HepG2 (cell line): ENCODE measurements around the gene SEBOX. TPM values are rescaled to one million over a fixed set of nuclear protein-coding genes. Genes with fewer than 3 reads are reported as not detected.

Experiments used
- ATAC-seq: fragments of 200-7000 bp; cut with Tn5 transposase; 3 replicates; pipeline ENCODE4 v1.9.1; 2020; ENCODE audit warnings: mild to moderate bottlenecking, moderate library complexity
- BruUV-seq: library from RNA; stranded (reverse); fragments of 400-500 nt; replicated peaks from 2 replicates; lab custom pipeline; 2021; lab: Mats Ljungman, UMichigan
- CTCF ChIA-PET: fragments of 300-600 bp; formaldehyde crosslinking; extraction: SDS; loops from one replicate; lab custom pipeline; 2021; ENCODE audit warnings: low total read pairs, inconsistent platforms, low intra/inter-chr PET ratio; lab: Yijun Ruan, JAX
- POLR2A ChIA-PET: fragments of 350-600 bp; sonication (Branson Sonifier 250); formaldehyde crosslinking; loops from one replicate; lab custom pipeline; 2020; ENCODE audit warnings: antibody characterized with exemption, inconsistent platforms; lab: Yijun Ruan, JAX
- DNase-seq: peaks from one replicate; pipeline ENCODE4 v3.0.0-alpha.2; 2015; ENCODE audit warnings: low spot score
- FAIRE-seq: peaks from 3 replicates; lab custom pipeline; 2011; peaks lifted over from hg19 to GRCh38; lab: Jason Lieb, UNC
- H2AFZ ChIP-seq: one replicate; pipeline ENCODE4 v1.6.1; 2011; ENCODE audit warnings: low read length, inconsistent platforms
- H3K27ac ChIP-seq: fragments of 300-600 bp; 3 replicates; pipeline ENCODE4 v1.8.0; 2011; ENCODE audit warnings: mixed run types, mild to moderate bottlenecking, mixed read lengths, low read length, inconsistent platforms; ENCODE audit not compliant: insufficient read depth; ENCODE audit errors: extremely low read length
- H3K27me3 ChIP-seq, 2 experiments: fragments of 200-600 bp in 1 of 2; 2 replicates in 1 of 2; 3 replicates in 1 of 2; pipeline versions ENCODE4 v1.6.0 to v1.8.0; 2011; ENCODE audit warnings: low read length in 2 of 2, mild to moderate bottlenecking in 2 of 2, moderate library complexity in 2 of 2, inconsistent platforms in 1 of 2; ENCODE audit not compliant: insufficient read depth in 2 of 2, control insufficient read depth in 1 of 2
- H3K36me3 ChIP-seq, 2 experiments: fragments of 200-600 bp in 1 of 2; replicated peaks in 1 of 2; 2 replicates in 1 of 2; 3 replicates in 1 of 2; pipeline versions ENCODE4 v1.5.1 to v1.8.0; 2011; ENCODE audit warnings: low read length in 2 of 2, inconsistent platforms in 1 of 2; ENCODE audit not compliant: insufficient read depth in 2 of 2, control insufficient read depth in 1 of 2
- H3K4me1 ChIP-seq: 2 replicates; pipeline ENCODE4 v1.5.1; 2012; ENCODE audit warnings: low read length, inconsistent platforms; ENCODE audit not compliant: insufficient read depth
- H3K4me2 ChIP-seq: 2 replicates; pipeline ENCODE4 v1.6.0; 2011; ENCODE audit warnings: low read depth, low read length, inconsistent platforms
- H3K4me3 ChIP-seq, 3 experiments: fragments of 200-600 bp in 1 of 3; sonication (generic), shearing (Covaris generic) in 1 of 3; replicated peaks in 1 of 3; 2 replicates each; pipeline ENCODE4 v1.5.1; 2011 to 2016; ENCODE audit warnings: low read length in 3 of 3, inconsistent platforms in 2 of 3, low read depth in 2 of 3, mild to moderate bottlenecking in 2 of 3, control low read depth in 1 of 3, mixed read lengths in 1 of 3; ENCODE audit not compliant: insufficient read depth in 1 of 3
- H3K79me2 ChIP-seq: one replicate; pipeline ENCODE4 v1.6.1; 2011; ENCODE audit warnings: low read length, inconsistent platforms; ENCODE audit not compliant: insufficient read depth
- H3K9ac ChIP-seq: 2 replicates; pipeline ENCODE4 v1.6.0; 2011; ENCODE audit warnings: mild to moderate bottlenecking, low read depth, low read length, inconsistent platforms; ENCODE audit not compliant: insufficient read depth
- H3K9me3 ChIP-seq: 2 replicates; pipeline ENCODE4 v1.5.1; 2012; ENCODE audit warnings: mild to moderate bottlenecking, low read length
- H4K20me1 ChIP-seq: 2 replicates; pipeline ENCODE4 v1.6.0; 2011; ENCODE audit warnings: inconsistent platforms, mild to moderate bottlenecking, low read length, moderate library complexity; ENCODE audit not compliant: insufficient read depth
- ATM ChIP-seq: fragments of 450-650 bp; IDR thresholded peaks from 2 replicates; pipeline ENCODE4 v1.7.1; 2017; ENCODE audit warnings: mild to moderate bottlenecking, borderline replicate concordance
- CHCHD3 ChIP-seq: sonication (generic); formaldehyde crosslinking; IDR thresholded peaks from 2 replicates; pipeline ENCODE4 v1.8.0; 2022; ENCODE audit warnings: mild to moderate bottlenecking, missing genetic modification reagents, moderate library complexity
- ELF4 ChIP-seq: sonication (generic); formaldehyde crosslinking; IDR thresholded peaks from 2 replicates; pipeline ENCODE4 v1.5.0; 2020; ENCODE audit warnings: missing genetic modification reagents, mild to moderate bottlenecking, moderate library complexity, borderline replicate concordance
- FOXA1 ChIP-seq, 2 experiments: fragments of 450-650 bp in 1 of 2; sonication (generic) in 1 of 2; formaldehyde crosslinking in 1 of 2; IDR thresholded peaks; 2 replicates each; pipeline versions ENCODE4 v1.4.0 to v1.6.1; 2016 to 2020; ENCODE audit warnings: missing genetic modification reagents in 1 of 2
- HNF4G ChIP-seq, 2 experiments: sonication (generic) in 1 of 2; formaldehyde crosslinking in 1 of 2; IDR thresholded peaks; 2 replicates each; pipeline versions ENCODE4 v1.4.0 to v1.6.1; 2011 to 2020; ENCODE audit warnings: borderline replicate concordance in 2 of 2, low read depth in 2 of 2, mild to moderate bottlenecking in 2 of 2, low read length in 1 of 2, missing genetic modification reagents in 1 of 2, moderate library complexity in 1 of 2
- KAT8 ChIP-seq: IDR thresholded peaks from 2 replicates; pipeline ENCODE4 v1.6.1; 2016; ENCODE audit warnings: missing genetic modification reagents, missing compliant biosample characterization
- SRSF9 ChIP-seq: fragments of 200-400 bp; formaldehyde crosslinking; IDR thresholded peaks from 2 replicates; pipeline ENCODE4 v1.6.1; 2018; ENCODE audit warnings: borderline replicate concordance, mild to moderate bottlenecking, low read depth, low read length; ENCODE audit not compliant: insufficient read depth, poor library complexity, severe bottlenecking
- SSRP1 ChIP-seq: IDR thresholded peaks from 2 replicates; pipeline ENCODE4 v1.6.1; 2016; ENCODE audit warnings: control low read depth
- TARDBP ChIP-seq: sonication (generic); formaldehyde crosslinking; IDR thresholded peaks from 2 replicates; pipeline ENCODE4 v1.8.0; 2022; ENCODE audit warnings: mild to moderate bottlenecking, missing genetic modification reagents
- ZNF17 ChIP-seq: sonication (generic); formaldehyde crosslinking; IDR thresholded peaks from 2 replicates; pipeline ENCODE4 v1.5.0; 2020; ENCODE audit warnings: mild to moderate bottlenecking, missing genetic modification reagents
- ZNF264 ChIP-seq: sonication (generic); formaldehyde crosslinking; IDR thresholded peaks from 2 replicates; pipeline ENCODE4 v1.4.0; 2020; ENCODE audit warnings: missing genetic modification reagents
- ZNF451 ChIP-seq: sonication (generic); formaldehyde crosslinking; IDR thresholded peaks from 2 replicates; pipeline ENCODE4 v1.5.0; 2020; ENCODE audit warnings: mild to moderate bottlenecking, missing genetic modification reagents
- ZNF816 ChIP-seq: sonication (generic); formaldehyde crosslinking; IDR thresholded peaks from 2 replicates; pipeline ENCODE4 v1.8.0; 2022; ENCODE audit warnings: missing genetic modification reagents, mild to moderate bottlenecking, borderline replicate concordance
- WGBS: methylation state at CpG from one replicate; pipeline ENCODE4 v1.1.6; 2017; ENCODE audit warnings: low lambda C conversion rate; 5-methylcytosine and 5-hydroxymethylcytosine counted together
- in situ Hi-C: cut with HindIII; loops from 2 replicates; pipeline ENCODE4 v1.10.0; 2017; ENCODE audit warnings: low pct_unique_long_range_greater_than_20kb; ENCODE audit not compliant: extremely low pct_ligation_motif_present
- intact Hi-C: fragments of 100-400 bp; cut with micrococcal nuclease; formaldehyde crosslinking; loops from one replicate; pipeline ENCODE4 v1.10.0; 2022; ENCODE audit not compliant: unreplicated experiment
- polyA plus RNA-seq, 8 experiments: library from polyadenylated mRNA; depleted of rRNA in 3 of 8; stranded (reverse) in 7 of 8; unstranded in 1 of 8; fragments of >200 nt; fragmentation: Illumina TruSeq in 4 of 8; extraction: Trizol in 4 of 8; gene quantifications; 2 replicates each; pipeline versions ENCODE4 v1.2.1 to v1.2.3, GENCODE V29; 2011 to 2016; ENCODE audit warnings: low read depth in 4 of 8, missing spikeins in 1 of 8, mixed read lengths in 1 of 8; ENCODE audit not compliant: insufficient read depth in 1 of 8
- total RNA-seq, 5 experiments: library from RNA; depleted of rRNA; stranded (reverse); fragments of >200 nt; fragmentation: Illumina TruSeq; extraction: Trizol; gene quantifications; 2 replicates each; pipeline ENCODE4 v1.2.3, GENCODE V29; 2016; ENCODE audit warnings: low read depth in 1 of 5
- TF ChIP-seq, protein P1 (sequence below), 2 experiments: IDR thresholded peaks; 2 replicates each; pipeline ENCODE4 v1.6.1; 2011 to 2012; ENCODE audit warnings: low read length in 2 of 2, borderline replicate concordance in 1 of 2, low read depth in 1 of 2, mild to moderate bottlenecking in 1 of 2, moderate library complexity in 1 of 2
- TF ChIP-seq, protein P2 (sequence below): sonication (generic); formaldehyde crosslinking; IDR thresholded peaks from 2 replicates; pipeline ENCODE4 v1.8.0; 2022; ENCODE audit warnings: mild to moderate bottlenecking, missing genetic modification reagents
- TF ChIP-seq, protein P3 (sequence below): sonication (generic); formaldehyde crosslinking; IDR thresholded peaks from 2 replicates; pipeline ENCODE4 v1.5.0; 2020; ENCODE audit warnings: mild to moderate bottlenecking, missing genetic modification reagents

Gene SEBOX
- total and polyA plus RNA-seq, 2 of the 13 experiments (the other 11 are each of a cell fraction or from before 2014, with no cell fraction given) = not detected

DNA sequence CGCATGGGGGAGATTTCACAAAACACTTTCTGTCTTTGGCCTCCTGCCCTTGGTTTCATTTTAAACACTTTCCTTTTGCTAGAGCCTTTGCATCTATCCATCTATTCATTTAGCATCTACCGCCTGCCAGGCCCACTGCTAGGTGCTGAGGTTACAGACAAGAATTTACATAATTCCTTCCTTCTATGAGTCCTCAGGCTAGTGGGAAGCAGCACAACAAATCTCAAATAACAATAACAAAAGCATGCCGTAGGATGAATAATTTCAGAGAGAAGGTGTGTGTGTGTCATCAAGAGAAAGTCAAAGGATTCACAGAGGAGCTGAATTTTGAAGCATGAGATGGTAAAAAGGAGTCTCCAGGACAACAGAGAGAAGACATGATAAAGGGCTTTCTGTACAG lies 47.1 kb upstream of the SEBOX start:
- in situ Hi-C loops = no loop called here
- no TSS peak for BruUV-seq
- CTCF ChIA-PET = no interaction called here
- TF ChIP-seq ZNF264 (CRISPR knock-in tag) (no peak), ZNF816 (CRISPR knock-in tag) (no peak), KAT8 (no peak), TARDBP (CRISPR knock-in tag) (no peak), FOXA1 (IDR thresholded peaks at IDR 0.05) (no peak), FOXA1 (CRISPR knock-in tag; IDR thresholded peaks at IDR 0.05) (no peak), ELF4 (CRISPR knock-in tag) (no peak), SSRP1 (no peak), ATM (no peak), CHCHD3 (CRISPR knock-in tag) (no peak), SRSF9 (no peak), ZNF451 (CRISPR knock-in tag) (no peak), ZNF17 (CRISPR knock-in tag) (no peak), HNF4G (IDR thresholded peaks at IDR 0.05; ENCODE audit: borderline replicate concordance, low read depth, low read length) (no peak), HNF4G (CRISPR knock-in tag; IDR thresholded peaks at IDR 0.05; ENCODE audit: borderline replicate concordance, low read depth) (no peak)
- TF ChIP-seq, protein P1, sequence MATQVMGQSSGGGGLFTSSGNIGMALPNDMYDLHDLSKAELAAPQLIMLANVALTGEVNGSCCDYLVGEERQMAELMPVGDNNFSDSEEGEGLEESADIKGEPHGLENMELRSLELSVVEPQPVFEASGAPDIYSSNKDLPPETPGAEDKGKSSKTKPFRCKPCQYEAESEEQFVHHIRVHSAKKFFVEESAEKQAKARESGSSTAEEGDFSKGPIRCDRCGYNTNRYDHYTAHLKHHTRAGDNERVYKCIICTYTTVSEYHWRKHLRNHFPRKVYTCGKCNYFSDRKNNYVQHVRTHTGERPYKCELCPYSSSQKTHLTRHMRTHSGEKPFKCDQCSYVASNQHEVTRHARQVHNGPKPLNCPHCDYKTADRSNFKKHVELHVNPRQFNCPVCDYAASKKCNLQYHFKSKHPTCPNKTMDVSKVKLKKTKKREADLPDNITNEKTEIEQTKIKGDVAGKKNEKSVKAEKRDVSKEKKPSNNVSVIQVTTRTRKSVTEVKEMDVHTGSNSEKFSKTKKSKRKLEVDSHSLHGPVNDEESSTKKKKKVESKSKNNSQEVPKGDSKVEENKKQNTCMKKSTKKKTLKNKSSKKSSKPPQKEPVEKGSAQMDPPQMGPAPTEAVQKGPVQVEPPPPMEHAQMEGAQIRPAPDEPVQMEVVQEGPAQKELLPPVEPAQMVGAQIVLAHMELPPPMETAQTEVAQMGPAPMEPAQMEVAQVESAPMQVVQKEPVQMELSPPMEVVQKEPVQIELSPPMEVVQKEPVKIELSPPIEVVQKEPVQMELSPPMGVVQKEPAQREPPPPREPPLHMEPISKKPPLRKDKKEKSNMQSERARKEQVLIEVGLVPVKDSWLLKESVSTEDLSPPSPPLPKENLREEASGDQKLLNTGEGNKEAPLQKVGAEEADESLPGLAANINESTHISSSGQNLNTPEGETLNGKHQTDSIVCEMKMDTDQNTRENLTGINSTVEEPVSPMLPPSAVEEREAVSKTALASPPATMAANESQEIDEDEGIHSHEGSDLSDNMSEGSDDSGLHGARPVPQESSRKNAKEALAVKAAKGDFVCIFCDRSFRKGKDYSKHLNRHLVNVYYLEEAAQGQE (IDR thresholded peaks at IDR 0.05; ENCODE audit: borderline replicate concordance in 1 of 2, low read depth in 1 of 2, low read length in 2 of 2) = no peak
- TF ChIP-seq, protein P2, sequence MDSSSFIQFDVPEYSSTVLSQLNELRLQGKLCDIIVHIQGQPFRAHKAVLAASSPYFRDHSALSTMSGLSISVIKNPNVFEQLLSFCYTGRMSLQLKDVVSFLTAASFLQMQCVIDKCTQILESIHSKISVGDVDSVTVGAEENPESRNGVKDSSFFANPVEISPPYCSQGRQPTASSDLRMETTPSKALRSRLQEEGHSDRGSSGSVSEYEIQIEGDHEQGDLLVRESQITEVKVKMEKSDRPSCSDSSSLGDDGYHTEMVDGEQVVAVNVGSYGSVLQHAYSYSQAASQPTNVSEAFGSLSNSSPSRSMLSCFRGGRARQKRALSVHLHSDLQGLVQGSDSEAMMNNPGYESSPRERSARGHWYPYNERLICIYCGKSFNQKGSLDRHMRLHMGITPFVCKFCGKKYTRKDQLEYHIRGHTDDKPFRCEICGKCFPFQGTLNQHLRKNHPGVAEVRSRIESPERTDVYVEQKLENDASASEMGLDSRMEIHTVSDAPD (CRISPR knock-in tag) = no peak
- TF ChIP-seq, protein P3, sequence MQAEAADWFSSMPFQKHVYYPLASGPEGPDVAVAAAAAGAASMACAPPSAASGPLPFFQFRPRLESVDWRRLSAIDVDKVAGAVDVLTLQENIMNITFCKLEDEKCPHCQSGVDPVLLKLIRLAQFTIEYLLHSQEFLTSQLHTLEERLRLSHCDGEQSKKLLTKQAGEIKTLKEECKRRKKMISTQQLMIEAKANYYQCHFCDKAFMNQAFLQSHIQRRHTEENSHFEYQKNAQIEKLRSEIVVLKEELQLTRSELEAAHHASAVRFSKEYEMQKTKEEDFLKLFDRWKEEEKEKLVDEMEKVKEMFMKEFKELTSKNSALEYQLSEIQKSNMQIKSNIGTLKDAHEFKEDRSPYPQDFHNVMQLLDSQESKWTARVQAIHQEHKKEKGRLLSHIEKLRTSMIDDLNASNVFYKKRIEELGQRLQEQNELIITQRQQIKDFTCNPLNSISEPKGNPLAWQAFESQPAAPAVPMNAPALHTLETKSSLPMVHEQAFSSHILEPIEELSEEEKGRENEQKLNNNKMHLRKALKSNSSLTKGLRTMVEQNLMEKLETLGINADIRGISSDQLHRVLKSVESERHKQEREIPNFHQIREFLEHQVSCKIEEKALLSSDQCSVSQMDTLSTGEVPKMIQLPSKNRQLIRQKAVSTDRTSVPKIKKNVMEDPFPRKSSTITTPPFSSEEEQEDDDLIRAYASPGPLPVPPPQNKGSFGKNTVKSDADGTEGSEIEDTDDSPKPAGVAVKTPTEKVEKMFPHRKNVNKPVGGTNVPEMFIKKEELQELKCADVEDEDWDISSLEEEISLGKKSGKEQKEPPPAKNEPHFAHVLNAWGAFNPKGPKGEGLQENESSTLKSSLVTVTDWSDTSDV (CRISPR knock-in tag) = no peak

More for the DNA sequence above, 47.1 kb upstream of the SEBOX start:
- H3K9ac ChIP-seq = no peak overlapping the region
- no peaks in the 10 kb centered on the region for H4K20me1 ChIP-seq
- H3K79me2 ChIP-seq = no peaks in the 10 kb centered on the region
- no peak overlapping the region for H3K4me2 ChIP-seq
- 0 out of 5 replicates have a peak, but pooled peaks cover 0 to 7% of the 10 kb centered on the region in 2 experiments for H3K27me3 ChIP-seq
- no peaks in the 10 kb centered on the region for H3K36me3 ChIP-seq
- no peak overlapping the region for H2AFZ ChIP-seq
- H3K4me1 ChIP-seq = peaks cover 9% of the 10 kb centered on the region
- intact Hi-C loops = loop anchor here (10.0 kb wide), 1 partner anchor 177 kb away; no protein-coding TSS in a partner anchor
- H3K27ac ChIP-seq = no peak overlapping the region
- no peak for FAIRE-seq
- POLR2A ChIA-PET = no interaction called here
- DNase-seq = no peak
- no peaks in the 10 kb centered on the region for H3K9me3 ChIP-seq
- no peak for ATAC-seq
- no peak overlapping the region for H3K4me3 ChIP-seq
- 52% methylated on average over 3 of the region's 3 CpGs for WGBS
